Activated B cell treated with CpG ODN at 0.5 μM for 24 hours (primary cell): ENCODE results near the gene GALNTL6. TPM values are rescaled to one million over a fixed set of nuclear protein-coding genes. Genes with fewer than 3 reads are reported as not detected.

Source experiments
- ATAC-seq: fragments of 200-7000 bp; cut with Tn5 transposase; one replicate; pipeline ENCODE4 v1.10.0; 2021; ENCODE audit warnings: low read depth, mild to moderate bottlenecking, moderate library complexity
- CTCF ChIA-PET: fragments of 350-600 bp; sonication (Branson Sonifier 250); formaldehyde crosslinking; loops from one replicate; lab custom pipeline; 2021; ENCODE audit warnings: antibody characterized with exemption; lab: Charles Lee
- POLR2A ChIA-PET: fragments of 350-600 bp; sonication (Branson Sonifier 250); formaldehyde crosslinking; loops from one replicate; lab custom pipeline; 2021; ENCODE audit warnings: antibody characterized with exemption; lab: Charles Lee
- DNase-seq: peaks from one replicate; pipeline ENCODE4 v3.0.0; 2022
- H3K27ac Mint-ChIP-seq: one replicate; pipeline ENCODE4 v1.8.0; 2020; ENCODE audit warnings: mixed read lengths
- H3K27me3 Mint-ChIP-seq: one replicate; pipeline ENCODE4 v1.8.0; 2021; ENCODE audit warnings: mixed read lengths
- H3K36me3 Mint-ChIP-seq: one replicate; pipeline ENCODE4 v1.8.0; 2021; ENCODE audit warnings: low read depth, mixed read lengths
- H3K4me1 Mint-ChIP-seq: one replicate; pipeline ENCODE4 v1.8.0; 2021; ENCODE audit warnings: mixed read lengths
- H3K4me3 Mint-ChIP-seq: one replicate; pipeline ENCODE4 v1.8.0; 2020; ENCODE audit warnings: mild to moderate bottlenecking, mixed read lengths
- H3K9me3 Mint-ChIP-seq: one replicate; pipeline ENCODE4 v1.8.0; 2020; ENCODE audit warnings: mixed read lengths
- CTCF ChIP-seq: fragments of 200-600 bp; IDR thresholded peaks from one replicate; pipeline ENCODE4 v1.8.0; 2022; ENCODE audit warnings: antibody characterized with exemption, mild to moderate bottlenecking
- intact Hi-C: fragments of 100-400 bp; cut with micrococcal nuclease; formaldehyde crosslinking; loops from one replicate; pipeline ENCODE4 v1.15.1; 2024
- total RNA-seq: library from RNA; stranded (reverse); gene quantifications from 2 replicates; pipeline ENCODE4 v1.2.3, GENCODE V29; 2022

Gene GALNTL6
- total RNA-seq, 1 donor from 2014 or later = 0.20 TPM

GRCh38 chr4:172985552-172985951 lies 1172.3 kb downstream of the GALNTL6 start:
- intact Hi-C loops = no loop called here
- no peaks in the 10 kb centered on the region for H3K4me1 Mint-ChIP-seq
- H3K27me3 Mint-ChIP-seq = peaks cover 6% of the 10 kb centered on the region
- peaks cover 14% of the 10 kb centered on the region for H3K9me3 Mint-ChIP-seq
- H3K27ac Mint-ChIP-seq = no peak overlapping the region
- CTCF ChIA-PET = no interaction called here
- DNase-seq (no peak), ATAC-seq (no peak)
- H3K4me3 Mint-ChIP-seq = no peak overlapping the region
- TF ChIP-seq CTCF = no peak
- POLR2A ChIA-PET = no interaction called here
- H3K36me3 Mint-ChIP-seq = no peaks in the 10 kb centered on the region

GRCh38 chr4:172986114-172986513 lies 1172.9 kb downstream of the GALNTL6 start:
- ChIA-PET CTCF (no interaction called here), POLR2A (no interaction called here)
- no peak for TF ChIP-seq CTCF
- Mint-ChIP-seq H3K4me3 (no peak overlapping the region), H3K4me1 (no peaks in the 10 kb centered on the region), H3K27me3 (peaks cover 2% of the 10 kb centered on the region), H3K36me3 (no peaks in the 10 kb centered on the region), H3K27ac (no peak overlapping the region), H3K9me3 (peaks cover 14% of the 10 kb centered on the region)
- intact Hi-C loops = no loop called here
- ATAC-seq = no peak
- no peak for DNase-seq

- H3K4me1 Mint-ChIP-seq = no peaks in the 10 kb centered on the region
- H3K27me3 Mint-ChIP-seq = peaks cover 3% of the 10 kb centered on the region
- intact Hi-C loops = no loop called here
- no peak overlapping the region for H3K4me3 Mint-ChIP-seq
- no peak overlapping the region for H3K27ac Mint-ChIP-seq
- peaks cover 14% of the 10 kb centered on the region for H3K9me3 Mint-ChIP-seq
- ChIA-PET CTCF (no interaction called here), POLR2A (no interaction called here)
- ATAC-seq (no peak), DNase-seq (no peak)
- no peaks in the 10 kb centered on the region for H3K36me3 Mint-ChIP-seq
- no peak for TF ChIP-seq CTCF
Measured at GRCh38 chr4:172989984-172990820, 1177.0 kb downstream of the GALNTL6 start.

- peaks cover 3% of the 10 kb centered on the region for H3K27me3 Mint-ChIP-seq
- no peak overlapping the region for H3K27ac Mint-ChIP-seq
- ATAC-seq (no peak), DNase-seq (no peak)
- peaks cover 9% of the 10 kb centered on the region for H3K9me3 Mint-ChIP-seq
- ChIA-PET POLR2A (no interaction called here), CTCF (no interaction called here)
- no peaks in the 10 kb centered on the region for H3K4me1 Mint-ChIP-seq
- no peaks in the 10 kb centered on the region for H3K36me3 Mint-ChIP-seq
- intact Hi-C loops = no loop called here
- no peak overlapping the region for H3K4me3 Mint-ChIP-seq
- no peak for TF ChIP-seq CTCF
Measured at GRCh38 chr4:172992648-172993378, 1179.6 kb downstream of the GALNTL6 start.

- Mint-ChIP-seq H3K4me1 (no peaks in the 10 kb centered on the region), H3K4me3 (no peak overlapping the region), H3K27me3 (peaks cover 3% of the 10 kb centered on the region), H3K27ac (no peak overlapping the region), H3K9me3 (no peaks in the 10 kb centered on the region), H3K36me3 (no peaks in the 10 kb centered on the region)
- intact Hi-C loops = no loop called here
- DNase-seq = no peak
- ChIA-PET CTCF (no interaction called here), POLR2A (no interaction called here)
- no peak for TF ChIP-seq CTCF
- ATAC-seq = no peak
Measured at GRCh38 chr4:172995161-172995560, 1182.0 kb downstream of the GALNTL6 start.
